Body of pancreas (tissue), 4 donors: Measurements from ENCODE around the gene PUS7.

Experiments
- CTCF ChIP-seq, 7 experiments: fragments of 450-650 bp in 4 of 7; fragments of 200-600 bp in 3 of 7; sonication (generic) in 3 of 7; IDR thresholded peaks; one replicate each; pipeline ENCODE4 v1.5.1; 2016 to 2019; ENCODE audit warnings: antibody characterized with exemption in 7 of 7
- POLR2A ChIP-seq, 3 donors: fragments of 450-650 bp; IDR thresholded peaks; one replicate each; pipeline ENCODE4 v1.6.1; 2016; ENCODE audit warnings: antibody characterized with exemption in 3 of 3, mild to moderate bottlenecking in 2 of 3

DNA sequence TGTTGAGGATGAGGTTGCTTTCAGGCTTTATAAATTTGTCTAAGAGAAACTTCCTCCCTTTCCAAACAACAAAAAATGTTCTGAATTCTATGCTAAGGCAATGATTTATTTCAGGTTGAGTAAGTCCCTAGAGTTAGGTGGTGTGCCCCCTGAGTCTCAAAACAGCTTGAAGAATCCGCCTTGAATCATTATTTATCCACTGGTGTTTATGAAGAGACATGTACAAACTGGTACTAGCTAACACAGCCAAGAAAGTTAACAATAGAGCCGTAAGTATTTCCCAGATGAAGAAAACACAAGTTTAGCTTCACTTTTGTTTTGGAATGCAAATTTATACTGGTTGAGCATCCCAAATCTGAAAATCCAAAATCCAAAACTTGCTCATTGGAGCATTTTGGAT, 67.2 kb downstream of the PUS7 start:
- TF ChIP-seq CTCF (IDR thresholded peaks at IDR 0.05) (no peak), POLR2A (IDR thresholded peaks at IDR 0.05) (no peak)
